Adrenal gland (tissue), 12 donors: ENCODE results near the gene PRKCQ. TPM values are rescaled to one million over a fixed set of nuclear protein-coding genes. Genes with fewer than 3 reads are reported as not detected.
"Not testable (repeated sequence)": the region's sequence is repeated elsewhere in the genome, so short reads cannot be mapped to it uniquely, and the experiment has no call there.

Experiments used
- DNase-seq, 7 donors: peaks; one replicate each; pipeline ENCODE4 v3.0.0-alpha.2; 2019 to 2020
- H3K27ac ChIP-seq, 5 donors: fragments of 200-600 bp; sonication (generic) in 4 of 5; 1 replicate in 3 of 5; 2 replicates in 2 of 5; pipeline versions ENCODE4 v1.5.1 to v1.8.0; 2016 to 2020; ENCODE audit warnings: mild to moderate bottlenecking in 1 of 5
- H3K27me3 ChIP-seq: fragments of 200-600 bp; 2 replicates; pipeline ENCODE4 v1.8.0; 2021
- H3K36me3 ChIP-seq, 2 donors: fragments of 200-600 bp; replicated peaks in 1 of 2; 1 replicate in 1 of 2; 2 replicates in 1 of 2; pipeline versions ENCODE4 v1.5.1 to v1.8.0; 2018 to 2022
- H3K4me1 ChIP-seq, 2 donors: fragments of 200-600 bp; replicated peaks in 1 of 2; 1 replicate in 1 of 2; 2 replicates in 1 of 2; pipeline versions ENCODE4 v1.5.1 to v1.8.0; 2018 to 2021
- H3K4me3 ChIP-seq, 4 donors: fragments of 200-600 bp; sonication (generic) in 3 of 4; one replicate each; pipeline ENCODE4 v1.5.1; 2016 to 2018
- H3K9me3 ChIP-seq, 3 donors: fragments of 200-600 bp; sonication (generic) in 1 of 3; replicated peaks in 1 of 3; 1 replicate in 2 of 3; 2 replicates in 1 of 3; pipeline versions ENCODE4 v1.5.1 to v1.8.0; 2016 to 2021
- CTCF ChIP-seq, 6 experiments: fragments of 450-650 bp in 4 of 6; fragments of 200-600 bp in 2 of 6; sonication (generic) in 1 of 6; IDR thresholded peaks; 1 replicate in 5 of 6; 2 replicates in 1 of 6; pipeline versions ENCODE4 v1.5.1 to v1.8.0; 2016 to 2021; ENCODE audit warnings: antibody characterized with exemption in 6 of 6, mild to moderate bottlenecking in 2 of 6, moderate library complexity in 1 of 6
- POLR2A ChIP-seq, 2 donors: fragments of 450-650 bp; IDR thresholded peaks; one replicate each; pipeline ENCODE4 v1.6.1; 2017; ENCODE audit warnings: antibody characterized with exemption in 2 of 2, mild to moderate bottlenecking in 2 of 2, moderate library complexity in 1 of 2
- WGBS, 4 donors: extraction: QIAGEN DNeasy Blood & Tissue Kit in 2 of 4; methylation state at CpG; one replicate each; pipeline versions ENCODE4 v1.1.5 to v1.1.7; 2013 to 2017; 5-methylcytosine and 5-hydroxymethylcytosine counted together
- intact Hi-C, 2 donors: fragments of 100-400 bp; cut with DNase I; formaldehyde crosslinking; loops; one replicate each; pipeline versions ENCODE4 v1.14.1 to v1.15.0; 2022 to 2023
- polyA plus RNA-seq, 3 donors: library from polyadenylated mRNA; stranded (reverse); fragments of 200-250 nt in 2 of 3; fragments of 350-450 nt in 1 of 3; fragmentation: Illumina TruSeq in 1 of 3; extraction: RNeasy Lipid Tissue Mini Kit (QIAGEN cat#74804) in 1 of 3; gene quantifications; one replicate each; pipeline ENCODE4 v1.2.3, GENCODE V29; 2013 to 2014
- total RNA-seq, 9 donors: library from RNA; depleted of rRNA in 4 of 9; stranded (reverse); fragments of >200 nt in 4 of 9; fragments of 120-200 nt in 1 of 9; fragmentation: NEBNext Ultra II Directional in 1 of 9; extraction: Animal tissue kit (Norgen Biotek cat#: 25700) in 1 of 9; gene quantifications; one replicate each; pipeline versions ENCODE4 v1.1.0 to v1.2.4, GENCODE V29; 2013 to 2023
- donor health status: healthy with polysubstance abuse.
- donor health status: Bipolar disorder and iron deficiency.
- donor health status: DM: yes; HTN: yes; CAD: no.
- donor health status: DM: no; HTN: no; CAD: no.
- donor health status: DM: no; HTN: no; CAD: no.
- donor health status: DM: yes; HTN: yes; CAD: no.

Gene PRKCQ
- total and polyA plus RNA-seq, 12 donors = 0.39 to 1.6 (median 0.68) TPM

GRCh38 chr10:6474871-6475270, 105.2 kb downstream of the PRKCQ start:
- whole genome bisulfite sequencing, 4 donors = 82 to 94% (median 88%) methylated on average over 5 of the region's 5 CpGs
- TF ChIP-seq POLR2A (IDR thresholded peaks at IDR 0.05) (no peak), CTCF (IDR thresholded peaks at IDR 0.05) (no peak)

GRCh38 chr10:6473901-6474370, 106.1 kb downstream of the PRKCQ start:
- Histone ChIP-seq H3K27me3 (no peaks in the 10 kb centered on the region), H3K4me3 (no peak overlapping the region), H3K9me3 (no peaks in the 10 kb centered on the region), H3K36me3 (no peaks in the 10 kb centered on the region), H3K27ac (no peak overlapping the region), H3K4me1 (no peaks in the 10 kb centered on the region)
- no peak for DNase-seq
- 56 to 75% (median 70%) methylated on average over 6 of the region's 6 CpGs for WGBS, 4 donors
- intact Hi-C loops = no loop called here
- TF ChIP-seq CTCF (IDR thresholded peaks at IDR 0.05) (no peak), POLR2A (IDR thresholded peaks at IDR 0.05) (no peak)

More at GRCh38 chr10:6474871-6475270, 105.2 kb downstream of the PRKCQ start:
- H3K36me3 ChIP-seq = no peaks in the 10 kb centered on the region
- no peak overlapping the region for H3K27ac ChIP-seq
- H3K4me3 ChIP-seq = no peak overlapping the region
- DNase-seq = no peak
- no peaks in the 10 kb centered on the region for H3K9me3 ChIP-seq
- no peaks in the 10 kb centered on the region for H3K4me1 ChIP-seq
- H3K27me3 ChIP-seq = no peaks in the 10 kb centered on the region
- intact Hi-C loops = no loop called here

- intact Hi-C loops = no loop called here
Observed at GRCh38 chr10:6473430-6473829, 106.6 kb downstream of the PRKCQ start.

GRCh38 chr10:6472710-6473005, 107.4 kb downstream of the PRKCQ start:
- H3K36me3 ChIP-seq = not testable (repeated sequence)

More at GRCh38 chr10:6473430-6473829, 106.6 kb downstream of the PRKCQ start:
- 70 to 84% (median 78%) methylated on average over 7 of the region's 7 CpGs for WGBS, 4 donors
- no peaks in the 10 kb centered on the region for H3K4me1 ChIP-seq
- no peak overlapping the region for H3K4me3 ChIP-seq
- no peak for DNase-seq
- H3K27ac ChIP-seq = no peak overlapping the region
- H3K36me3 ChIP-seq = no peaks in the 10 kb centered on the region
- TF ChIP-seq CTCF (IDR thresholded peaks at IDR 0.05) (no peak), POLR2A (IDR thresholded peaks at IDR 0.05) (no peak)
- no peaks in the 10 kb centered on the region for H3K9me3 ChIP-seq
- H3K27me3 ChIP-seq = no peaks in the 10 kb centered on the region

GRCh38 chr10:6470894-6471618, 109.0 kb downstream of the PRKCQ start:
- H3K4me3 ChIP-seq = no peak overlapping the region
- H3K4me1 ChIP-seq = no peaks in the 10 kb centered on the region
- no peak for DNase-seq
- no peaks in the 10 kb centered on the region for H3K27me3 ChIP-seq
- no peaks in the 10 kb centered on the region for H3K9me3 ChIP-seq
- H3K36me3 ChIP-seq = no peaks in the 10 kb centered on the region
- TF ChIP-seq CTCF (IDR thresholded peaks at IDR 0.05) = no peak
- TF ChIP-seq POLR2A (IDR thresholded peaks at IDR 0.05) = no peak
- WGBS, 4 donors = 86 to 90% (median 88%) methylated on average over 11 of the region's 11 CpGs
- no peak overlapping the region for H3K27ac ChIP-seq
- intact Hi-C loops = no loop called here

More at GRCh38 chr10:6472710-6473005, 107.4 kb downstream of the PRKCQ start:
- 82 to 88% (median 85%) methylated on average over 7 of the region's 7 CpGs for WGBS, 4 donors
- H3K9me3 ChIP-seq, H3K27me3 ChIP-seq, DNase-seq, intact Hi-C loops, H3K4me3 ChIP-seq, H3K27ac ChIP-seq, H3K4me1 ChIP-seq: not testable (repeated sequence)
